ENCODE measurements around the gene SPOPL.

The SPOPL gene

DNA sequence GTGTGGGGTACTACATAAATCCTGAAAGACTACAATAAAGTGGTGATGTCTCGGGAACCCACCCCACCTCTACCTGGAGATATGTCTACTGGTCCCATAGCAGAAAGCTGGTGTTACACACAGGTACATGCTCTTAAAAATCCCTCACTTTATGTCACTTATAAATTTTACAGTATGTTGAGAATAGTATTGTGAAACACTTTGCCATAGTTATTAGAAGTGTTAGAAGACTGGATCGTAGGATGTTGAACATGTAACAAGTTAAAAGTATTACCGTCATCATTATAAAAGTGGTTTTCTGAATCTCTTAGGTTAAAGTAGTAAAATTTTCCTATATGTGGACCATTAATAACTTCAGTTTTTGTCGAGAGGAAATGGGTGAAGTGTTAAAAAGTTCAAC lies 48.6 kb downstream of the SPOPL start:
- FAIRE-seq (peak; percentile 46), DNase-seq (ENCODE audit: insufficient read length, low spot score) (no peak)
- TF ChIP-seq, protein P1, sequence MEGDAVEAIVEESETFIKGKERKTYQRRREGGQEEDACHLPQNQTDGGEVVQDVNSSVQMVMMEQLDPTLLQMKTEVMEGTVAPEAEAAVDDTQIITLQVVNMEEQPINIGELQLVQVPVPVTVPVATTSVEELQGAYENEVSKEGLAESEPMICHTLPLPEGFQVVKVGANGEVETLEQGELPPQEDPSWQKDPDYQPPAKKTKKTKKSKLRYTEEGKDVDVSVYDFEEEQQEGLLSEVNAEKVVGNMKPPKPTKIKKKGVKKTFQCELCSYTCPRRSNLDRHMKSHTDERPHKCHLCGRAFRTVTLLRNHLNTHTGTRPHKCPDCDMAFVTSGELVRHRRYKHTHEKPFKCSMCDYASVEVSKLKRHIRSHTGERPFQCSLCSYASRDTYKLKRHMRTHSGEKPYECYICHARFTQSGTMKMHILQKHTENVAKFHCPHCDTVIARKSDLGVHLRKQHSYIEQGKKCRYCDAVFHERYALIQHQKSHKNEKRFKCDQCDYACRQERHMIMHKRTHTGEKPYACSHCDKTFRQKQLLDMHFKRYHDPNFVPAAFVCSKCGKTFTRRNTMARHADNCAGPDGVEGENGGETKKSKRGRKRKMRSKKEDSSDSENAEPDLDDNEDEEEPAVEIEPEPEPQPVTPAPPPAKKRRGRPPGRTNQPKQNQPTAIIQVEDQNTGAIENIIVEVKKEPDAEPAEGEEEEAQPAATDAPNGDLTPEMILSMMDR (IDR thresholded peaks at IDR 0.05; ENCODE audit: insufficient read depth, missing control alignments) = no peak

DNA sequence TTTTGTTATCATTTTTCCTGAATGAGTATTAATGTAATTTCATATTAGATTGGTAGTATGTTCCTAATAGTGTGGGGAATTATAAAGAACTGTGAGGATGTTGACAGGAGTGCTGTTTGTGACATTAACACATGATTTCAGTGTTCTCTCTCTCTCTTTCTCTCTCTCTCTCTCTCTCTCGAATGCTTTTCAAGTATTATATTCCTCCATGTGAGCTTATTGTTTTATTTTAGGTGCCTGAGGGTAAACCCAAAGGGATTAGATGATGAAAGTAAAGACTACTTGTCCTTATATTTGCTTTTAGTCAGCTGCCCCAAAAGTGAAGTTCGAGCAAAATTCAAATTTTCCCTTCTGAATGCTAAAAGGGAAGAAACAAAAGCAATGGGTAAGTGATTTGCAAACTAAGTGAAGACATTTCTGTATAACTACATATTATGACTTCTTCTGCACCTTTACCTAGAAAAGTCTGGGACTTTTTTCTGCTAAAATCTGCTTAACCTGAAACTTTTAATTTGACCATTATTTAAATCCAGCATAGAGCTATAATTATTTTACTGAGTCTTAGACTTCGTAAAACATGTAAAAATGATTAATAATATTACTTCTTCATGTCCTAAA lies 49.2 kb downstream of the SPOPL start:
- no peak for DNase-seq (ENCODE audit: insufficient read length, low spot score)
- TF ChIP-seq, protein P1 (IDR thresholded peaks at IDR 0.05; ENCODE audit: insufficient read depth, missing control alignments) = no peak
- no peak for FAIRE-seq

DNA sequence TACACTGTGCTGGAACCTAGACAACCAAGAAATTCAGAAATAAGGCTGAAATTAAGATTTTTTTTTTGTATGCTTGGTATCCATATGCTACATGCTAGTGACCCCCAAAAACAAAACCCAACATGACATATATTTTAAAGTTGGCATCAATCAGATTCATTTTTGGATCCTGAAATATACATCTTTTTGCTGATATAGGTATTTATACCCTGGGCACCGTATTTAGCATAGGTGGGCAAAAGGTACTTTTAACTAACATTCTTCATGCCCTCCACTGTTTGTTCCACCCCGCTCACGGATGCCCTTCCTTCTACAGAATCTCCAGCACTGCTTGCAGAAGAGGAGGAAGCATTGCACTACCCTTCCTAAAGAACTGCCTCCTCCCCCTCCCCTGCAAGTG lies 52.6 kb downstream of the SPOPL start:
- TF ChIP-seq, protein P1 (IDR thresholded peaks at IDR 0.05; ENCODE audit: insufficient read depth, missing control alignments) = no peak
- DNase-seq (ENCODE audit: insufficient read length, low spot score) = no peak
- FAIRE-seq = no peak

DNA sequence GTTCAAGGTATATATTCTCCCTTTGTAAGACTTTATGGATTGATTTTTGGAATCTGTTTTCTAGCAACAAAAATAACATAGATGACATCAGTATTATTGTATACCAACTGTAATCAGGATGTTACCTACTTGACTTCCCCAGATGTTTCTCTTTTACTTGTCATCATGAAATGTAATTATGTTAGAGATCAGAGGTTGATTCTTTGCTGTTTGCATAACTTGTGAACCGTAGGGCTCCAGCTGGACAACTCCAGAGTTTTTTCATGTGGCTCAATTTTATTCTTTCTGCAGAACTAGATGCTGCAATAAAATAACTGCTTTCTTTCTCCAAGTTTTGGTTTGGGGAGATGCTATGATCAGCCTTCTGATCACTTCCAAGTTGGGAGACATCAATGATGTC lies 58.1 kb downstream of the SPOPL start:
- DNase-seq (ENCODE audit: insufficient read length, low spot score) = no peak
- FAIRE-seq = peak; percentile 11
- TF ChIP-seq, protein P1 (IDR thresholded peaks at IDR 0.05; ENCODE audit: insufficient read depth, missing control alignments) = no peak

GRCh38 chr2:138564586-138565229 lies 63.1 kb downstream of the SPOPL start:
- FAIRE-seq = no peak
- TF ChIP-seq, protein P1 (IDR thresholded peaks at IDR 0.05; ENCODE audit: insufficient read depth, missing control alignments) = no peak
- no peak for DNase-seq (ENCODE audit: insufficient read length, low spot score)

- FAIRE-seq = no peak
Measured at GRCh38 chr2:138565230-138565598, 63.6 kb downstream of the SPOPL start.

DNA sequence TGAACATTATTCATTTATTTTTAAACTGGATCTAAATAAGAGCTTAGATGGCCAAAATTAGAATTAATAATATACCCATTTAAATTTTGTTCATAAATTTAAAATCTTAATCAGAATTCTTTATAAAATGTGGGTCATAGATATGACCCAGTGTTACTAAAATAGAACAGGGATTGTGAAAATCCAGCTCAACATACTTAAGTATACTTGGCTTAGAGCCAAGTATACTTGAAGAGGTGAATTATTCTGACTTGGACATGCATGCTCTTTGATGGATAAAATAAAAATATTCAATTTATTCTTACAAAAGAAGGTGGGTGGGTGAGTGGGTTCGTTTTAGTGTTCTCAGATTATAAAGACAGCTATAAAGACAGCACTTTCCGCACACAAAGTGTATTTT lies 70.7 kb downstream of the SPOPL start:
- FAIRE-seq (no peak), DNase-seq (ENCODE audit: insufficient read length, low spot score) (no peak)
- TF ChIP-seq, protein P1 (IDR thresholded peaks at IDR 0.05; ENCODE audit: insufficient read depth, missing control alignments) = no peak

More at GRCh38 chr2:138565230-138565598, 63.6 kb downstream of the SPOPL start:
- DNase-seq (ENCODE audit: insufficient read length, low spot score) = no peak
- TF ChIP-seq, protein P1 (IDR thresholded peaks at IDR 0.05; ENCODE audit: insufficient read depth, missing control alignments) = no peak

Measured in D721Med (cell line).